DOHH2 (cell line): ENCODE data around the gene C1RL.

Experiments
- H3F3A ChIP-seq: fragments of 200-600 bp; sonication (generic), shearing (Covaris generic); 2 replicates; pipeline ENCODE4 v1.6.0; 2016; ENCODE audit warnings: antibody characterized with exemption, mild to moderate bottlenecking; ENCODE audit not compliant: control insufficient read depth, insufficient read depth
- H3K27ac ChIP-seq: fragments of 200-600 bp; sonication (generic); 2 replicates; pipeline ENCODE4 v1.5.1; 2014; ENCODE audit warnings: low read depth, mild to moderate bottlenecking, low read length, moderate library complexity
- H3K27me3 ChIP-seq: fragments of 200-600 bp; sonication (generic); 2 replicates; pipeline ENCODE4 v1.6.1; 2014; ENCODE audit warnings: mild to moderate bottlenecking, low read length, mixed read lengths; ENCODE audit not compliant: control insufficient read depth
- H3K36me3 ChIP-seq: fragments of 200-600 bp; sonication (generic); 2 replicates; pipeline ENCODE4 v1.6.1; 2014; ENCODE audit warnings: mild to moderate bottlenecking, low read length, moderate library complexity, mixed read lengths; ENCODE audit not compliant: control insufficient read depth
- H3K4me1 ChIP-seq: fragments of 200-600 bp; sonication (generic); 2 replicates; pipeline ENCODE4 v1.6.1; 2014; ENCODE audit warnings: mild to moderate bottlenecking, low read length, mixed read lengths; ENCODE audit not compliant: control insufficient read depth
- H3K4me2 ChIP-seq: fragments of 200-600 bp; sonication (generic); 2 replicates; pipeline ENCODE4 v1.6.0; 2014; ENCODE audit warnings: mild to moderate bottlenecking, low read length, moderate library complexity
- H3K4me3 ChIP-seq: fragments of 200-600 bp; sonication (generic); 2 replicates; pipeline ENCODE4 v1.5.1; 2014; ENCODE audit warnings: mild to moderate bottlenecking, low read length, mixed read lengths
- H3K79me2 ChIP-seq: fragments of 200-600 bp; sonication (generic); 2 replicates; pipeline ENCODE4 v1.6.1; 2014; ENCODE audit warnings: mild to moderate bottlenecking, low read length, mixed read lengths; ENCODE audit not compliant: control insufficient read depth
- H3K9me2 ChIP-seq: fragments of 200-600 bp; sonication (generic); replicated peaks from 2 replicates; pipeline ENCODE4 v1.6.1; 2014; ENCODE audit warnings: mild to moderate bottlenecking, low read length, mixed read lengths; ENCODE audit not compliant: control insufficient read depth
- H3K9me3 ChIP-seq: fragments of 200-600 bp; sonication (generic); 2 replicates; pipeline ENCODE4 v1.6.1; 2014; ENCODE audit warnings: antibody characterized with exemption, low read length, mixed read lengths; ENCODE audit not compliant: control insufficient read depth, insufficient read depth
- H4K20me1 ChIP-seq: fragments of 200-600 bp; sonication (generic); 2 replicates; pipeline ENCODE4 v1.6.0; 2014; ENCODE audit warnings: low read depth, mild to moderate bottlenecking, antibody characterized with exemption, low read length, moderate library complexity; ENCODE audit not compliant: control insufficient read depth, insufficient read depth
- EZH2phosphoT487 ChIP-seq: fragments of 200-600 bp; sonication (generic); IDR thresholded peaks from 2 replicates; pipeline ENCODE4 v1.6.1; 2017; ENCODE audit warnings: borderline replicate concordance, mild to moderate bottlenecking, antibody characterized with exemption, low read length, moderate library complexity, mixed read lengths
- TF ChIP-seq, protein P1 (sequence below): fragments of 200-600 bp; sonication (generic); IDR thresholded peaks from one replicate; pipeline ENCODE4 v1.5.1; 2014; ENCODE audit warnings: antibody characterized with exemption, mild to moderate bottlenecking, low read depth, low read length; ENCODE audit not compliant: poor library complexity, severe bottlenecking

Gene C1RL

DNA sequence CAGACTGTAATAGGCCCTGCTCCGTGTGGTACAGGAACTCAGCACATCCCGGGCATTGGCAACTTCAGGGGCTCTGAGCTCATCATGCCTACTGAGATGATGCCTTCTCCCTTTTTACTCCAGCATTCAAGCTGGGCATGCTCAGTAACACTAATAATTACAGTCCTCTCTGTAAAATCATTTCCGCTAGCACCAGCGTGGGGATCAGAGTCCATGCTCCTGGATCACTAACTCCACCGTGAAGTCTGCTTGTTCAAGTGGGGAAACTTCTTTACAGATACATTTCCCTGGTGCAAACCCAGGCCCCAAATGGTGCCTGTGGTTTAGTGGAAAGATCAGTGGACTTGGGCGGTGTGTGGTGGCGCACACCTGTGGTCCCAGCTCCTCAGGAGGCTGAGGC is 37.9 kb upstream of the C1RL start:
- no peak overlapping the region for H3K4me2 ChIP-seq
- no peak overlapping the region for H3K27ac ChIP-seq
- H3K4me3 ChIP-seq: no peak overlapping the region
- H3K27me3 ChIP-seq: no peaks in the 10 kb centered on the region
- H3K36me3 ChIP-seq: no peaks in the 10 kb centered on the region
- H3K79me2 ChIP-seq: no peaks in the 10 kb centered on the region
- no peak for TF ChIP-seq EZH2phosphoT487
- TF ChIP-seq, protein P1, sequence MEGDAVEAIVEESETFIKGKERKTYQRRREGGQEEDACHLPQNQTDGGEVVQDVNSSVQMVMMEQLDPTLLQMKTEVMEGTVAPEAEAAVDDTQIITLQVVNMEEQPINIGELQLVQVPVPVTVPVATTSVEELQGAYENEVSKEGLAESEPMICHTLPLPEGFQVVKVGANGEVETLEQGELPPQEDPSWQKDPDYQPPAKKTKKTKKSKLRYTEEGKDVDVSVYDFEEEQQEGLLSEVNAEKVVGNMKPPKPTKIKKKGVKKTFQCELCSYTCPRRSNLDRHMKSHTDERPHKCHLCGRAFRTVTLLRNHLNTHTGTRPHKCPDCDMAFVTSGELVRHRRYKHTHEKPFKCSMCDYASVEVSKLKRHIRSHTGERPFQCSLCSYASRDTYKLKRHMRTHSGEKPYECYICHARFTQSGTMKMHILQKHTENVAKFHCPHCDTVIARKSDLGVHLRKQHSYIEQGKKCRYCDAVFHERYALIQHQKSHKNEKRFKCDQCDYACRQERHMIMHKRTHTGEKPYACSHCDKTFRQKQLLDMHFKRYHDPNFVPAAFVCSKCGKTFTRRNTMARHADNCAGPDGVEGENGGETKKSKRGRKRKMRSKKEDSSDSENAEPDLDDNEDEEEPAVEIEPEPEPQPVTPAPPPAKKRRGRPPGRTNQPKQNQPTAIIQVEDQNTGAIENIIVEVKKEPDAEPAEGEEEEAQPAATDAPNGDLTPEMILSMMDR: no peak
- no peaks in the 10 kb centered on the region for H3K4me1 ChIP-seq
- no peaks in the 10 kb centered on the region for H4K20me1 ChIP-seq
- no peaks in the 10 kb centered on the region for H3F3A ChIP-seq
- no peaks in the 10 kb centered on the region for H3K9me3 ChIP-seq
- no peaks in the 10 kb centered on the region for H3K9me2 ChIP-seq

DNA sequence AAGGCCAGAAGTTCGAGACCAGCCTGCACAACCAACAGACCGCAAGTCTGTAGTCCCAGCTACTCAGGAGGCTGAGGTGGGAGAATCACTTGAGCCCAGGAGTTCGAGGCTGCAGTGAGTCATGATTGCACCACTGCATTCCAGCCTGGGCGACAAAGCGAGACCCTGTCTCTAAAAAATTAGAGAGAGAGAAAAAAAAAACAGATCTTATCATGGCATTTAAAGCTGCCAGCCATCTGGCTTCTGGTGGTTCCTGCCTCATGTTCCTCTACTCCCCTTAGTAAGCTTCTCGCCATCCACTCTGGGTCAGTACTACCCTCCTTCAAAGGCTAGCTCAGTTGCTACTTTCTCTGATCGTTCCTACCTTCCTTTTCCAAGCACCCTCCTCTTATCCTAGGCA is 37.2 kb upstream of the C1RL start:
- Histone ChIP-seq H4K20me1 (no peaks in the 10 kb centered on the region), H3K4me2 (no peak overlapping the region), H3K4me3 (no peak overlapping the region), H3F3A (no peaks in the 10 kb centered on the region), H3K36me3 (no peaks in the 10 kb centered on the region), H3K9me2 (no peaks in the 10 kb centered on the region), H3K27ac (no peak overlapping the region), H3K9me3 (no peaks in the 10 kb centered on the region), H3K4me1 (no peaks in the 10 kb centered on the region), H3K79me2 (no peaks in the 10 kb centered on the region), H3K27me3 (no peaks in the 10 kb centered on the region)
- no peak for TF ChIP-seq EZH2phosphoT487
- TF ChIP-seq, protein P1: no peak

DNA sequence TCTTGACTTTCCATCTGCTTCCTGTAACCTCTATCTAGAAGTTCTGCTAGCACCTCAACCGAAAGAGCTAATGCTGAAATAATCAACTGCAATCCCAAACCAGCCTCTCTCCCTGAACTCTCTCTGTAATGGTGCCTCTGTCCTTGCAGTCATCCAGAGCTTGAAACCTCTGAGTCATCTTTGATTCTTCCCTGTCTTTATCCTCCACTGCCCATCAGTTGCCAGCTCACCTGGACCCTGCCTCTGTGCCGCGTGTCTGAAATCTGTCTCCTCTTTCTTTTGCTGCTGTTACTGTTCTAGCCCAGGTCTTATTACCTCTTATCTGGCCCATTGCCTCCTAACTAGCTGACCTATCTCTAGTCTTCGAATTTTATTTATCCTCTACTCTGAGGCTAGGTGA is 36.7 kb upstream of the C1RL start:
- Histone ChIP-seq H3K4me1 (no peaks in the 10 kb centered on the region), H3K27me3 (no peaks in the 10 kb centered on the region), H3K9me3 (no peaks in the 10 kb centered on the region), H3K36me3 (no peaks in the 10 kb centered on the region), H3K9me2 (no peaks in the 10 kb centered on the region), H3F3A (no peaks in the 10 kb centered on the region), H3K4me3 (no peak overlapping the region), H3K4me2 (no peak overlapping the region), H3K79me2 (no peaks in the 10 kb centered on the region), H4K20me1 (no peaks in the 10 kb centered on the region), H3K27ac (no peak overlapping the region)
- TF ChIP-seq, protein P1: no peak
- no peak for TF ChIP-seq EZH2phosphoT487
